GM19463 (cell line): ENCODE results near the gene FYB1.

ENCODE experiments used
- ATAC-seq: cut with Tn5 transposase; IDR thresholded peaks from one replicate; pipeline ENCODE4 v1.9.1; 2021; ENCODE audit warnings: mild to moderate bottlenecking, moderate library complexity; ENCODE audit not compliant: unreplicated experiment

The FYB1 gene

GRCh38 chr5:39058178-39058921 lies 161.0 kb downstream of the FYB1 start:
- ATAC-seq = peak; percentile 88

- ATAC-seq = peak; percentile 34
Measured at GRCh38 chr5:39057734-39058133, 161.6 kb downstream of the FYB1 start.

- ATAC-seq = no peak
Measured at GRCh38 chr5:39055768-39056398, 163.5 kb downstream of the FYB1 start.
